Ecto neural progenitor cell (in vitro differentiated cells): ENCODE data around the gene GSK3B.
"Not testable (repeated sequence)": the region's sequence is repeated elsewhere in the genome, so short reads cannot be mapped to it uniquely, and the experiment has no call there.

Experiments used
- DNase-seq: peaks from one replicate; pipeline ENCODE4 v3.0.0-alpha.2; 2018; ENCODE audit warnings: low spot score

GSK3B gene

DNA sequence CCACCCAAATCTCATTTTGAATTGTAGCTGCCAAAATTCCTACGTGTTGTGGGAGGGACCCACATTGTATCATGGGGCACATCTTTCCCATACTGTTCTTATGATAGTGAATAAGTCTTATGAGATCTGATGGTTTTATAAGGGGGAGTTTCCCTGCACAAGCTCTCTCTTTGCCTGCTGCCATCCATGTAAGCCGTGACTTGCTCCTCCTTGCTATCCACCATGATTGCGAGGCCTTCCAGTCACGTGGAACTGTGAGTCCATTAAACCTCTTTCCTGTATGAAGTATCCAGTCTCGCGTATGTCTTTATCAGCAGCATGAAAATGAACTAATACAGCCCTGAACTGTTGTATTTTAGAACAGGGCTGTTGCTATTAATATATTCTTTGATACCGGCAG lies 40.6 kb downstream of the GSK3B start:
- not testable (repeated sequence) for DNase-seq

DNA sequence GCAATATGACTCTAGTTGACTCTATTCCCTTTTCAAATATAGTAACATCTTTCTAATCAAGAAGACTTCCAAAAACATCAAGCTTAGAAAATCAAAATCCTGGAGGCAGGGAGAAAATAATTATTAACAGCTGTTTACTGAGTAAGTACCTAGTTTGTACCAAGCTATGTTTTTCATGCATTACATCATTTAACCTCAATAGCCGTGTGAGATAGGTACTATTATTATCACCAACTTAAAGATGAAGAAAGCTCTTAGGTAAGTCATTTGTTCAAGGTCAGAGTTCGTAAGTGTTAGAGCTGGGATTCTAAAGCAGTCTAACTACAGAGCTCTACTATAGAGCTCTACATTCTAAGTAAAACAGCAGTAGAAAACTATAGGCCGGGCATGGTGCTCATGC lies 41.6 kb downstream of the GSK3B start:
- no peak for DNase-seq

DNA sequence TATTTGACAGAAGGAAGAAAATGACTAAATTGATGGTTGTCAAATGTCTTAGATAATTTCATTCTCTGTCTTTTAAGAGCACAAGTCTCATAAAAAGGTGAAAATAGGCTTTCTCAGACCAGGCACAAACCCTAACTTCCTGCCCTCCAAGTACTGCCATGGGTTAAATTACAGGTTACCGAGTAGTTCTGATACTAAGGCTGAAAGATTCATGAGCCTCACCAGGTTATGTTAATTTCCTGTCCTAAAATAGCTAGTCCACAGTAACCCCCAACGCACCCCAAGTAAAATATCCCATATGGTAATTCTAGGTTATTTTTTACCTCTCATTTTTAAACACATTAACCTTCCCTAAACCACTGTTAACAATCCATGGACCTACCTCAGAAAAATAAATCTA lies 42.0 kb downstream of the GSK3B start:
- DNase-seq = no peak

DNA sequence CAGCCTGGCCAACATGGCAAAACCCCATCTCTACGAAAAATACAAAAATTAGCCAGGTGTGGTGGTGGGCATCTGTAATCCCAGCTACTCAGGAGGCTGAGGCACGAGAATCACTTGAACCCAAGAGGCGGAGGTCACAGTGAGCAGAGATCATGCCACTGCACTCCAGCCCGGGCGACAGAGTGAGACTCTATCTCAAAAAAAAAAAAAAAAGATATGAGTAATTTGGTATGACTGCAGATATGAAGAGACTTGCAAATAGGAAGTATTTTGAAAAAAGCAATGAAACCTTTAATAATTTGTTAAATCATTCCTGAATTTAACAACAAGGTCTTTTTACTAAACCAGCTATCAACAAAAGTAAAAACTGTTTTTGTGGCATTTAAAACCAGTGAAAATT lies 42.7 kb downstream of the GSK3B start:
- not testable (repeated sequence) for DNase-seq

DNA sequence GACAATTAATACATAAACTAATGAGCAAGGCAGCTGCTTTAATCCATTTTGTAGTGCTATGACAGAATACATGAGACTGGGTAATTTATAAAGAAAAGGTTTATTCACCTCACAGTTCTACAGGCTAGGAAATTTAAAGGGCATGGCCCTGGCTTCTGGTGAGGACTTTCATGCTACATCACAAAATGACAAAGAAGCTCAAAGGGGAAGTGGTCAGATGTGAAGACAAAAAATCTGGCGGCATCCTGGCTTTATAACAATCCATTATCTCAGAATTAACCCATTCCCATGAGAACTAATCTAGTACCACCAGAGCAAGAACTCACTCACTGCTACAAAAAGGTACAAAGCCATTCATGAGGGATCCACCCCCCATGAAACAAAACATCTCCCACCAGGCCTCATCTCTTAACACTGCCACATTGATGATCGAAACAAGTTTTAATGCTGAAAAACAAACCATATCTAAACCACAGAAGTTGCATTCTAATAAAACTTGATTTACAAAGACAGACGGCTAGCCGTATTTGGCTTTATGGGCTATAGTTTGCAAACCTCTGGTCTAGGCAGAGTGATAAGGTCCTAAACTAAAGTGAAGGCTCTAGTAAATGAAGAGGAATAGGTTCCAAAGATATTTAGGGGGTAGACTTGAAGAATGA lies 44.2 kb downstream of the GSK3B start:
- no peak for DNase-seq

DNA sequence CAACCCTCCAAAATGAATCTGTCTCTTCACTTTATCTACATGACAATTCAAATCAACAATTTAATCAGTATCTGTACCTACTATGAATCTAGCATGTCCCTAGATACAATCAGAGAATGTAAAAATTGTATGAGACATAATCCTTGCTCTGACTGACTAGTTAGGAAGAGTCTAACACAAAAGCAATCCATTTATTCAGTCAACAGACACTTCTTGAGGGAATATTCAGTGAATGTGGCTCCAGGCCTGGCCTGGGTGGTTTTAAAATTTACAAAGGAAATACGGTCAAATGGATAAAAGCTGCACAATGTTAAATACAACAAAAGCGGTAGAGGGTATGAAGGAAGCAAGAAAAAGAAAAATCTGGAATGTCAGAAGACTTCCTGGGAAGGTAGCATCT lies 45.2 kb downstream of the GSK3B start:
- no peak for DNase-seq

DNA sequence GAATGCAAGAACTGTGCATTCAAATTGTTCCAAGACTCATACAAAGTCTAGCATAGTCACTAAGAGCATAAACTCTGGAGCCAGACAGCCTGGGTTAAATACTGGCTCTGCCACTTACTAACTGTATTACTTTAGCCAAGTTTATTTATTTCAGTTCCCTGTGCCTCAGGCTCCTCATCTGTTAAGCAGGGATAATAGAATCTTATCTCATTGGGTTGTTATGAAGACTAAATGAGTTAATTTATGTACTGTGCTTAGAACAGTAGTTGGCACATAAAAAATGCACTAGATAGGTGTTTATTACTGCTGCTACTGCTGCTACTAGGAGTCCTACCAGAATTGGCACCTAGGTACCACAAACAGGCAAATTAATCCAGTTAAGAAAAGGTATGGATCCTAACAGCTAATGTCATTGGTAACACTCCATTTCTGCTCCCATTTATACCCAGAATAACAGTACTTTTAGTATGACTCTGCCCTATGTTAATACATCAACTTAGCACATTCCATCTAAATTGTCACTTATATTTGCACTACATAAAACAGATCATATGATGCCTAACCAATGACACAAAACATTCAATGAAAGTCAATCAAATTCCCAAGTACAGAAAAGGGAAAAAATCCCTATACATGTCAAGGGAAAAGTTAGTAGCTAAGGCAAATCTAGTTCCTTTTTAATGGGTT lies 45.7 kb downstream of the GSK3B start:
- no peak for DNase-seq

DNA sequence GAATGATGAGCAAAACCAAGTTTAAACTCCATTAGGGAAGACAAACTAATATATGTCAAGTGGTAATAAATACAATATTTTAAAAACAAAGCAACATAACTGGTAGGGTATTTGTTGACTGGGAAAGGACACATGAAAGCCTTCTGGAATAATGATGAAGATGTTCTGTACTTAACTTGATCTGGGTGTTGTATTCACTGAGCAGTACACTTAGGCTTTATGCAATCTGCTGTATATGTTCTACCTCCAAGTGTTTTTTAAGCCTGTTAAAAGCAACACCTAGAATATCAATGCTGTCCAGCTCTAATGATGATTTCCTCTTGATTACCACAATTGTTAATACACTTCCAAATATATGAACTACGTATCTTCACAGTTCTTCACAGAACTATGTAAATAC lies 46.6 kb downstream of the GSK3B start:
- DNase-seq = no peak

DNA sequence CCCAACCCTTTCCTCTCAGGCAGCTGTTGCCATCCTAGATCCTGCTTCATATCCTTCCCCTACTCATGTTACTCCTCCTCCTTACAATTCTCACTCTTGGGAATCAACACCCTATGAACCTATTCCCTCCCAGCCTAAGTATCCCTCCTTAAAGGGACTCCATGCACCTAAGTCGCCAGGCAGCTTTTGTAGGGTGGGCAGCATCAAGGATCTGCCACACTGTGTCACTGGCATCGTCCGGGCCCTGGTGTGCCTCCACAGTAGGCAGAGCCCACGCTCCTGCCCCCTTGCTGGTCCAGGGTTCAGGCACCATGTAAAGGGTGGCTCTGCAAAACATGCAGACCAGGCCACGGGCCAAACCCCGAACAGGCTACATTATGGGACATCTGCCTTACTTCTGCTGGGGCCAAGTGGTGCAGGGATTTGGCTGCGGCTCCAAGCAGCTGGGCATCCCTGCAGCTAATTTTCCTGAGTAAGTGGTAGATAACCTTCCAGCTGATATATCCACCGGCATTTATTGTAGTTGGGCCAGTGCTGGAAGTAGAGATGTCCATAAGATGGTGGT lies 53.4 kb downstream of the GSK3B start:
- no peak for DNase-seq

DNA sequence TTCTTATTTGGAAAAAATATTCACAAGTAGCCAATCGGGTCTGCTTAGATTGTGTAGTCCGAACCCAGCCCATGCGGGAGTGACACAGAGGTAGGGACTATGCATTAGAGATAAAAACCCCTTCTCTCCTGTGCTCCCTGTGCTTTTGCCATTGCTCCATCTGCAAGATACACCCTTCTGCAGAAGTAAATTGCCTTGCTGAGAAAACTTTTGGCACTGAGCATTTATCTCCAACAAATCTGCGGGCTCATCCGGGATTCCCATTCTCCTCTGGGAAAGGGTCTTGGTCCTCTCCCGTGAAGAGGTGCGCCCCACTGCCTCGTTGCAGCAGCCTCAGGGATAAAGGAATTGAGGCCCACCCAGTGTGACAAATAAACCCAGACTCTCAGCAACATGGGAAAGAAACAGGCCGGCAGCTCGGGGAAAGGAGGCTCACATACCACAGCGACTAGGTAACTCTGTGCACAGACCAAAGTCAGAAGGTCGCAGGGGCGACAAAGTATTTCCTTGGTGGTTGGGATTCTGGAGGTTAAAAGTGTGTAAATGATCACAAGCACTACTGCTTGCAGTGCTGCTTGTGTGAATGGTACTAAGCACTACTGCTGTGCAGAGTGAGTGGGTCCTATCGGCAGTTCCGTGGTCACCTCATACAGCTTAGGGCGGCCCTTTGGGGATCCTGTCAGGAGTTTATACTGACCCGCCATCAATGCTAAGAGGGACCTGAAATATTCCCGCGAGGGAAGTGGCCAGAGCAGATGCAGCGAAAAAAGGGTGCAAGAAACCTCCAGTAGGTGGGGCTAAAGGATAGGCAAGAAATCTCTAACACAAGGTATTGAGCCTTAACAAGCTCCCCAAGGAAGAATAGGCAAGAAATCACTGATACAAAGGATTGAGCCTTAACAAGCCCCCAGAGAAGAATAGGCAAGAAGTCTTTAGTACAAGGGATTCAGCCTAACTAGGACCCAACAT lies 54.3 kb downstream of the GSK3B start:
- peak; percentile 61 for DNase-seq

DNA sequence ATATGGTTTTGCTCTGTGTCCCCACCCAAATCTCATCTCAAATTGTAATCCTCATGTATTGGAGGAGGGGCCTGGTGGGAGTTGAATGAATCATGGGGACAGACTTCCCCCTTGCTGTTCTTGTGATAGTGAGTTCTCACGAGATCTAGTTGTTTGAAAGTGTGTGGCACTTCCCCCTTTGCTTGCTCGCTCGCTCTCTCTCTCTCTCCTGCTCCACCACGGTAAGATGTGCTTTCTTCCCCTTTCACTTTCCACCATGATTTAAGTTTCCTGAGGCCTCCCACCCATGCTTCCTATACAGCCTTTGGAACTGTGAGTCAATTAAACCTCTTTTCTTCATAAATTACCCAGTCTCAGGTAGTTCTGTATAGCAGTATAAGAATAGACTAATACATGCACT lies 60.7 kb downstream of the GSK3B start:
- no peak for DNase-seq

DNA sequence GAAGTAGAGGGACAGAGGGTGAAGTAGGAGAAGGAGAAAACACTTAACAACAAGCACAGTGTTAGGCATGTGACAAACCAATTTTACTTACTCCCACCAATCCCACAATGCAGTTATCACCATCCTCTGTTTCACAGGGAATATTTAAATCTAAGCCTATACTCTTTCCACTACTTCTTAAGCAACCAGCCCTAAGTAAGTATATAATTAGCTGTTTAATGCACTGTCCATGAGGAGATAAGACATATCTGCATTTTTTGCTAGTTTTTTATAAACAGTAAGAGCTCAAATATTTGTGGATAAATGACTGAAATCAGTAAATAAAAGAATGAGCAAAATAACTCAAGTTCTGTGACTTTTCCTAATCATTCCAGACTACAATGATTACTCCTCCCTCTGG lies 62.7 kb downstream of the GSK3B start:
- no peak for DNase-seq

DNA sequence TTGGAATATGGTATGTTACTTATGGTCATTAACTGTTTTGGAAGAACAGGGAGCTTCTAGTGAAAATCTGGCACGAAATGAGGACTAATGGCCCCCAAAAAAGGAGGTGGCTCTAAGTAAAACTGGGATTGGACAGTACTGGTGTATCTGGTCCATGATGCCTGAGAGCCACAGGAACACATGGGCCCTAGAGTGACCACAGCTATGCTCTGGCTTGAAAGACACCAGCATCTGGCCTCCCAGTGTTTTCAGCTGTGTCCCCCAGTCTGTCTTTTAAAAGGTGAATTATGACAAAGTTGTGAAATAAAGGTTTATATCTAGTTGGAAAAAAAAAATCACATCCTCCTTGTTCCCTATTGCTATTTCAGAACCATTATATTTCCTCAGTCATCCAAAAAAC lies 64.5 kb downstream of the GSK3B start:
- no peak for DNase-seq

DNA sequence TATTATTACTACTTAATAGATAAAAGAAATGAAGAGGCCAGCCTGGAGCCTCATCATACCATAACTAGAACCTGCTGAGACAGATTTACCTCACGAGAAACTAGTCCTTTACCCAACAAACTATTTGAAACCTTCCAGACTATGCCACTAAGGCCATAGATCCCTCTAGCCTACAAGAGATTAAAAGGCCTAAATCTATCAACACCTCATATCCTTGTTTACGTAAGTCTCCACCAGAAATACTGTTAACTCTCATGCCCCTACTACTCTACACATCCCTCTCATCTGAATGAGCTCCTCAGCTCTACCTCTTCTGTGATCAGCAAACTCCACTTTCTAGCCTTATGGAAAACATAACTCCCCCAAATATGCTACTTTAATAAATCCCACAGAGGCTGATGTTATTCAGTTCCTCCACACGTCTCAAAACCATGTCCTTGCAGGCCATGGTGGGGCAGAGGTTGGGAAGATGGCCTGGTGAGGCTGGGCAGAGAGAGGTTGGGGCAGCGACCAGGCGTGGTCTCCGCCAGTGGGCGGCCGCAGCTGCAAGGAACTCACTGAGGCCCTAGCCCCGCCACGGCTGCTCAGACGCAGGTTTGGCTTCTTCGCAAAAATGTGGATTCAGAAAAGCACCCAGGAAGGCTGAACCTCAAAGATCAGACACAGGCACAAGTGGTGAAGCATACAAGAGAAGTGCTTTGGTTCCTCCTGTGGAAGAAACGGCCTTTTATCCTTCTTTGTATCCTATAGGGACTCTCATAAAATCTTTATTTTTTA lies 65.8 kb downstream of the GSK3B start:
- DNase-seq = no peak

DNA sequence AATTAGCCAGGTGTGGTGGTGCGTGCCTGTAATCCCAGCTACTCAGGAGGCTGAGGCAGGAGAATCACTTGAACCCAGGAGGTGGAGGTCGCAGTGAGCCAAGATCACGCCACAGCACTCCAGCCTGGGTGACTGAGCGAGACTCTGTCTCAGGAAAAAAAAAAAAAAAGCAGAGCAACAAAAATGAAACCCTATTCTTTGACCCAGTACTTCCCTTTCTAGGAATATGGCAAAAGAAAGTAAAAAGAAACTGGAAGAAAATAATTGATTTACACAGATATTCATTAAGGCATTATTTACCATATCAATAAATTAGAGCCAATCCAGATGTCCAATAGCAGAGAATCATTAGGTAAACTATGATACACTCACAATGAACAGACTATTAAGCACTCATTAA lies 67.0 kb downstream of the GSK3B start:
- no peak for DNase-seq

DNA sequence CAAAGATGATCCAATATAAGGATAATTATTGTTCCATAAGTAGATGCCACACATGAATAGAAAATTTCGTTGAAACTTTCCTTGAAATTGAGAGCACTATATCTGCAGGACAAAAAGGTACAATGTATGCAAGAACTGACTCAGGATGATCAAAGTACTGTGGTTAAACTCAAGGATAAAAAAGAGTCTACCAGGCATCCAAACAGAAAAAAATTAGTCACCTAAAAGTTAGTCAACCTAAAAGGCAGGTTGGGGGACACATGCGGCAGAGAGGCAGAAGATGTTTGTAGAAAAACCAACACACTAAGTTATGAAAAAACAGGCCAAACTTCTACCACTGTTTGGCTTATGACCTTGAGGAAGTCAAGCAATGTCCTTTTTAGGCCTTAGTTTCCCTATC lies 68.7 kb downstream of the GSK3B start:
- no peak for DNase-seq

DNA sequence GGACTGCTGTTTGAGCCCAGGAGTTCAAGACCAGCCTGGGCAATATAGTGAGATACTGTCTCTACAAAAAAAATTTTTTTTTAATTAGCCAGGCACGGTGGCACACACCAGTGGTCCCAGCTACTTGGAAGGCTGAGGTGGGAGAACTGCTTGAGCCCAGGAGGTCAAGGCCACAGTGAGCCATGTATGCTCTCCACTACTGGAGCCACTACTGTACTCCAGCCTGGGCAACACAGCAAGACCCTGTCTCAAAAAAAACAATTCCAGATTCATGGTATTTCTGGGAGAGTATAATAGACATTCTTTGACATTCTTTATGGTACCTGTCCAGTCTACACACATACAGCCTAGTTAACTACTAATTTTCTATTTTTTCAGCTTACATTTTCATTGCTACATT lies 70.1 kb downstream of the GSK3B start:
- no peak for DNase-seq

DNA sequence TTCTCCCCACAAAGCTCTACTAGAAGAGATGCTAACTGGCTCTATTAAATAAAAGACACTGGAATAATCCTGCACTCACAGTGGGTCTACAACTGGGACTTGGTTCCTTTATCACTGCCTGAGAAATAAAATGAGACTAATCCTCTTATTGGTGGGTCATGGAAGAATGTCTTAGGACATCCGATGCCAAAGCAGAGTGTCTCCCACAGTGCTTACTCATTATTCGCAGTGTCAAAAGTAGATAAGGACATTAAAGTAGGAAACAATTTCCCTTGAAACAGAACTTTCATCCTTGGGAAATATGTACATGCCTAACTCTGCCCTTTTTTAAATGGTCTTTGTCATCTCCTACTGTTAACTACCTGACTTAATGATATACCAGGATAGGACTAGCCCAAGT lies 71.5 kb downstream of the GSK3B start:
- no peak for DNase-seq

DNA sequence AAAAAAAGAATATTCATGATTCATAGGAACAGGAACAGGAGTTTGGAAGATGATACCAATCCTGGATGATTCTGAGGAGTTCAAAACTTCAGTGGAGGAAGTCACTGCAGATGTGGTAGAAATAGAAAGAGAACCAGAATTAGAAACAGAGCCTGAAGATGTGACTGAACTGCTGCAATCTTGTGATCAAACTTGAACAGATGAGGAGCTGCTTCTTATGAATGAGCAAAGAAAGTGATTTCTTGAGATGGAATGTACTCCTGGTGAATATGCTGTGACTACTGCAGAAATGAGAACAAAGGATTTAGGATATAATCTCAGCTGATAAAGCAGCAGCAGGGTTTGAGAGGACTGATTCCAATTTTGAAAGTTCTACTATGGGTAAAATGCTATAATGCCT lies 72.7 kb downstream of the GSK3B start:
- no peak for DNase-seq

DNA sequence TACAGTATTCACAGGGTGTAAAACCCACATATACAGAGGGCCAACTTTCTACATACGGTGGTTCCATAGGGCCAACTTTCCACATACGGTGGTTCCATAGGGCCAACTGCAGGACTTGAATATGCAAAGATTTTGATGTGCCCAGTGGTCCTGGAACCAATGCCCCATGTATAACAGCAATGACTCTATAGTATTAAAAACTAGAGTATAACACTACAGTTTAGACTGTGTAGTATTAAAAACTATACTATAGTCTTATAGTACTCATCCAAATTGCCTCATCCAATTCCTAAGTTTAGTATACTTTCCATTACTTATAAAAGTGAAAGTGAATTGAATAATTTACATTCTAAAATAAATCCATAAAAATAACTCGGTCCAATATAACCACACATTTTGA lies 75.9 kb downstream of the GSK3B start:
- DNase-seq = no peak

DNA sequence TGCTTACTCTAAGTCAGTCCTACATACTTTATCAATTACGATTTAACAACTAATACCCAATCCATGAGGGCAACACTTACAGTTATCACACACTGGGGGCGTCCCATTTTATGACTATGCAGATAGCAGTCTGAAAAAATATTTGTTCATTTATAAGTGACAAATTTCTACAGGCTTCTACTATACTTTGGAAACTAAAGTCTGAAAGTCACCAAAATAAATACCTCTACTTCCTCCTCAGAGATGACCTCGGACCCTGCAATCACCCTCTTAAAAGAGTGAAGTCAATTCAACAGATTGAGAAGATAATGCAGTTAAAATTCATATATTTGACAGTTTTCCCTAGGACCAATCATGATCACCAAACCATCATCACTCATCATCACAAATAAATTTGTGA lies 76.6 kb downstream of the GSK3B start:
- DNase-seq = no peak

DNA sequence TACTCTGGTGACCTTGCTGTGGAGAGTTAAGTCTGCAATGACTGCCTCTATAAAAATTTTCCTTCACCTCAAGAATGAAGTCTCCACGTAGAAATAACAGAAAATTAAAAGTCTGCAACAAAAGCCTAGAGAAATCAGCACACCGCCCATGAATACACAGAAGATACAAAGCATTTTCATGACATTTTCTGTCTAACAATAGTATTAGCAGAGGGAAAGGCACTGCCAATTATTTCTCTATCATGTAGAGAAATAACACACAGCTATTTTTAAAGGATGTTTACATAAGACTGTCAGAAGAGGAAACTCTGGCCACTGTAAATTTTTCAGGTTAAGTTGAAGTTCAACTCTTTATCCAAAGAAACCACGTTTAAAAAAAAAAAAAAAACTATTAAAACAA lies 80.8 kb downstream of the GSK3B start:
- no peak for DNase-seq
